ENCODE data around the gene TTYH3. TPM values are rescaled to one million over a fixed set of nuclear protein-coding genes. Genes with fewer than 3 reads are reported as not detected.

Gene TTYH3
- total RNA-seq, 1 experiment from 2014 or later = 25.0 TPM

- H3K27ac ChIP-seq (ENCODE audit: low read length) = no peak overlapping the region
- no peak for DNase-seq
These were observed 9.9 kb downstream of the TTYH3 start for GRCh38 chr7:2641406-2642393.

DNA sequence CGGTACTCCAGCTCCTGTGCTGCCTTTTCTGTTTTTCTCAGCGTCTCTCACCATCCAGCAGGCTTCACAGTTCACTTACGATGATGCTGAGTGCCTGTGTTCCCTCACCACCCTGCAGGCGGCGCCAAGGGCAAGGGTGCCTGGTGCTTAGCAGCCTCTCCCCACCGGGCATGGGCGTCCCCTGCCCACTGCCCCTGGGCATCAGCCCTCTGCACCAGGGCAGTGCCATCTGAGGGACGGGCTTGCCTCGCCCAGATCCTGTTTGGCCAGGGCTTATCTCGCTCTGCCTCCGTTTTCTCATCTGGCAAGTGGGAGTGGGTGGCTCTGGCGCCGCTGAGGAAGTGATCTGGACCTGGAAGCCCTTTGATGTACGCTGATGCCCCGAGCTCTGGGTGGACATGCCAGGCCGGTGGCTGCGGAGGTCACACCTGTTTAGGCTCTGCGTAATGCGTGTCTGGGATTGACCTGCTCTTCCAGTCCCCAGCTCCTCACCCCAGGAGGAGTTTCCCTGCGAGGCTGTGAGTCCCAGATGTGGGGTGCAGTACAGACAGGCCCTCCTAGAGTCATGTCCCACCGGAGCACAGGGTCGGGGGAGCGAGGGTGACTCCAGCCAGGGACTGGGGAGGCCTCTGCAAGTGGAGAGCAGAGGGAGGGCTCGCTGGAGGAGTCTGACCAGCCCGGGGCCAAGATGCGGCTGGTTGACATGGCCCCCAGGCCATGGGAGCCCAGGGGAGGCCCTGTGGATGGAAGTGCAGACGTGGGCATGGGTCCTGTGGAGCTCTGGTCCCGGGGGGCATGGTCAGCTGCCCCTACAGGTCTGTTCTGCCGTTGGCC lies 11.8 kb downstream of the TTYH3 start:
- intact Hi-C loops (cut with micrococcal nuclease) = no loop called here
- H3K9me3 ChIP-seq (ENCODE audit: low read length) = no peaks in the 10 kb centered on the region
- CTCF ChIA-PET = no interaction called here
- H3K36me3 ChIP-seq (ENCODE audit: low read depth, low read length) = no peaks in the 10 kb centered on the region
- H3K27me3 ChIP-seq (ENCODE audit: low read length) = no peaks in the 10 kb centered on the region
- ATAC-seq (no peak), DNase-seq (no peak)
- H3K27ac ChIP-seq (ENCODE audit: low read length) = no peak overlapping the region
- no peak overlapping the region for H3K4me2 ChIP-seq (ENCODE audit: low read length)
- no TSS peak for BruUV-seq (replicated peaks)
- TF ChIP-seq EZH2phosphoT487 (IDR thresholded peaks at IDR 0.05; ENCODE audit: borderline replicate concordance, low read length) = no peak
- TF ChIP-seq, protein P1, sequence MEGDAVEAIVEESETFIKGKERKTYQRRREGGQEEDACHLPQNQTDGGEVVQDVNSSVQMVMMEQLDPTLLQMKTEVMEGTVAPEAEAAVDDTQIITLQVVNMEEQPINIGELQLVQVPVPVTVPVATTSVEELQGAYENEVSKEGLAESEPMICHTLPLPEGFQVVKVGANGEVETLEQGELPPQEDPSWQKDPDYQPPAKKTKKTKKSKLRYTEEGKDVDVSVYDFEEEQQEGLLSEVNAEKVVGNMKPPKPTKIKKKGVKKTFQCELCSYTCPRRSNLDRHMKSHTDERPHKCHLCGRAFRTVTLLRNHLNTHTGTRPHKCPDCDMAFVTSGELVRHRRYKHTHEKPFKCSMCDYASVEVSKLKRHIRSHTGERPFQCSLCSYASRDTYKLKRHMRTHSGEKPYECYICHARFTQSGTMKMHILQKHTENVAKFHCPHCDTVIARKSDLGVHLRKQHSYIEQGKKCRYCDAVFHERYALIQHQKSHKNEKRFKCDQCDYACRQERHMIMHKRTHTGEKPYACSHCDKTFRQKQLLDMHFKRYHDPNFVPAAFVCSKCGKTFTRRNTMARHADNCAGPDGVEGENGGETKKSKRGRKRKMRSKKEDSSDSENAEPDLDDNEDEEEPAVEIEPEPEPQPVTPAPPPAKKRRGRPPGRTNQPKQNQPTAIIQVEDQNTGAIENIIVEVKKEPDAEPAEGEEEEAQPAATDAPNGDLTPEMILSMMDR (conservative IDR thresholded peaks at IDR 0.05; ENCODE audit: low read depth, low read length) = peak; percentile 34; the same call in 1 of the 2 replicates
- H3K79me2 ChIP-seq (ENCODE audit: low read length) = no peaks in the 10 kb centered on the region
- H3K9ac ChIP-seq (ENCODE audit: low read length) = no peak overlapping the region
- H3K4me1 ChIP-seq (ENCODE audit: insufficient read depth, low read length) = no peaks in the 10 kb centered on the region
- POLR2A ChIA-PET (ENCODE audit: unreplicated experiment) = no interaction called here
- no peaks in the 10 kb centered on the region for H3F3A ChIP-seq (ENCODE audit: low read length, unreplicated experiment)
- no peak overlapping the region for H2AFZ ChIP-seq (ENCODE audit: low read length)
- H4K20me1 ChIP-seq (ENCODE audit: low read length) = no peaks in the 10 kb centered on the region
- H3K9me2 ChIP-seq (replicated peaks; ENCODE audit: low read length) = no peaks in the 10 kb centered on the region
- H3K4me3 ChIP-seq (ENCODE audit: low read length) = no peak overlapping the region

More at GRCh38 chr7:2641406-2642393, 9.9 kb downstream of the TTYH3 start:
- H3K9me2 ChIP-seq (replicated peaks; ENCODE audit: low read length) = no peaks in the 10 kb centered on the region
- no peaks in the 10 kb centered on the region for H3K9me3 ChIP-seq (ENCODE audit: low read length)
- POLR2A ChIA-PET (ENCODE audit: unreplicated experiment) = no interaction called here
- H3K4me3 ChIP-seq (ENCODE audit: low read length) = no peak overlapping the region
- no peak overlapping the region for H3K4me2 ChIP-seq (ENCODE audit: low read length)
- no peak for ATAC-seq
- CTCF ChIA-PET = no interaction called here
- no peaks in the 10 kb centered on the region for H3K27me3 ChIP-seq (ENCODE audit: low read length)
- intact Hi-C loops (cut with micrococcal nuclease) = no loop called here
- H3K36me3 ChIP-seq (ENCODE audit: low read depth, low read length) = no peaks in the 10 kb centered on the region
- H3K4me1 ChIP-seq (ENCODE audit: insufficient read depth, low read length) = no peaks in the 10 kb centered on the region
- peaks cover 13% of the 10 kb centered on the region for H3K79me2 ChIP-seq (ENCODE audit: low read length)
- no TSS peak for BruUV-seq (replicated peaks)
- TF ChIP-seq EZH2phosphoT487 (IDR thresholded peaks at IDR 0.05; ENCODE audit: borderline replicate concordance, low read length) = no peak
- TF ChIP-seq, protein P1 (conservative IDR thresholded peaks at IDR 0.05; ENCODE audit: low read depth, low read length) = no peak
- no peak for TF ChIP-seq EZH2 (IDR thresholded peaks at IDR 0.05; ENCODE audit: low read length, unreplicated experiment)
- H3K9ac ChIP-seq (ENCODE audit: low read length) = no peak overlapping the region
- H4K20me1 ChIP-seq (ENCODE audit: low read length) = no peaks in the 10 kb centered on the region
- no peak overlapping the region for H2AFZ ChIP-seq (ENCODE audit: low read length)
- H3F3A ChIP-seq (ENCODE audit: low read length, unreplicated experiment) = no peaks in the 10 kb centered on the region
